ENCODE measurements around the gene LRATD1. TPM values are rescaled to one million over a fixed set of nuclear protein-coding genes. Genes with fewer than 3 reads are reported as not detected.

Gene LRATD1, protein sequence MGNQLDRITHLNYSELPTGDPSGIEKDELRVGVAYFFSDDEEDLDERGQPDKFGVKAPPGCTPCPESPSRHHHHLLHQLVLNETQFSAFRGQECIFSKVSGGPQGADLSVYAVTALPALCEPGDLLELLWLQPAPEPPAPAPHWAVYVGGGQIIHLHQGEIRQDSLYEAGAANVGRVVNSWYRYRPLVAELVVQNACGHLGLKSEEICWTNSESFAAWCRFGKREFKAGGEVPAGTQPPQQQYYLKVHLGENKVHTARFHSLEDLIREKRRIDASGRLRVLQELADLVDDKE
- total RNA-seq, result not detected
- not detected for polyA plus RNA-seq

DNA sequence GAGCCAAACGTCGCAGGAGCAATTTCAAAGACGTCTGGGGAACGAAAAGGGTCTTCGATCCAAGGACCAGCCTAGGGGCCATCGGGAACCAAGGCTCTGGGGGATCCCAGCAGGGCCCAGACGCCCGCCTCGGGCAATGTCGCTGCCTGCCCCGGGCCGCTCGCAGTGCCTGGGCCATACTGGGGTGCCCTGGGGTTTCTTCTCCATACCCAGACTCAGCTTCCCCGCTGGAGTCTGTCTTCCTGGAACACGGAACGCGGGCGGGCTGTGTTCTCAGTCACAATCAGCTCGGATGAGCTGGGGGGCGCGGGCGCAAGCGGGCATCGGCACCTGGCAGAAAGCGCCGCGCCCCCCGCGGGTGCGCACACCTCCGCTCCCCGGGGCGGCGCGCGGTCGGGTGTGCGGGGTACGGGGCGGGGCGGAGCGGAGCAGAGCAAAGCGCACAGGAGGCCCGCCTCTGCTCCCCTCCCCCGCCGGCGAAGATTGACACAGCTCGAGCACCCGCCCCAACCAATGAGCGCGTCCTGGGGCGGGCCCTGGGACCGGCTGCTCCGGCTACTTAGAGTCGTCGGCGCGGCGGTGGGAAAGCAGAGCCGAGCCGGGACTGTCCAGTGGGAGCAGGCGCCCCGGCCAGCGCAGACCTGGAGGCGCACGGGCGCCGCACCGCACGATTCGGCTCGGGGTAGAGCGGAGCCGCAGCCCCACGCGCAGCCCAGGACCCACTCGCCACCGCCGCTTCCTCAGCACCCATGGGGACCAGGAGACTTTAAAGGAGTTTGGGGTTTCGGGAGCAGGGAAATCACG is at the start of gene LRATD1:
Gene LRATD1 (plus strand): TSS at position 585 of the 804 bp plus-strand sequence. CDS start 1,263 bp downstream, outside the sequence.
- Mint-ChIP-seq H3K27me3 (peaks cover 30 to 33% of the 10 kb centered on the region in 2 donors), H3K4me1 (peaks cover 0 to 5% (median 2%) of the 10 kb centered on the region in 4 donors), H3K36me3 (no peaks in the 10 kb centered on the region), H3K27ac (no peak within 1 kb of the TSS), H3K4me3 (peak within 1 kb of the TSS in 1 of 8 donors; percentile 32), H3K9me3 (peaks cover 0 to 15% (median 2%) of the 10 kb centered on the region in 8 donors)
- H3K9me3 ChIP-seq (ENCODE audit: control insufficient read depth in 1 of 2, low read length in 2 of 2), result no peaks in the 10 kb centered on the region
- H3K4me1 ChIP-seq (ENCODE audit: insufficient read depth, low read length), result no peaks in the 10 kb centered on the region
- ChIA-PET CTCF (ENCODE audit: partially characterized antibody) (no interaction called here), POLR2A (ENCODE audit: partially characterized antibody) (no interaction called here)
- H3K27me3 ChIP-seq (ENCODE audit: insufficient read depth, low read length), result peaks cover 5% of the 10 kb centered on the region
- no peak within 1 kb of the TSS for H3K4me3 ChIP-seq (ENCODE audit: low read length in 2 of 2)
- no peak within 1 kb of the TSS for H3K27ac ChIP-seq (ENCODE audit: low read depth, low read length)
- intact Hi-C loops (cut with micrococcal nuclease), result no loop called here
- DNase-seq, result no peak
- H3K36me3 ChIP-seq (ENCODE audit: insufficient read depth, low read length), result no peaks in the 10 kb centered on the region

DNA sequence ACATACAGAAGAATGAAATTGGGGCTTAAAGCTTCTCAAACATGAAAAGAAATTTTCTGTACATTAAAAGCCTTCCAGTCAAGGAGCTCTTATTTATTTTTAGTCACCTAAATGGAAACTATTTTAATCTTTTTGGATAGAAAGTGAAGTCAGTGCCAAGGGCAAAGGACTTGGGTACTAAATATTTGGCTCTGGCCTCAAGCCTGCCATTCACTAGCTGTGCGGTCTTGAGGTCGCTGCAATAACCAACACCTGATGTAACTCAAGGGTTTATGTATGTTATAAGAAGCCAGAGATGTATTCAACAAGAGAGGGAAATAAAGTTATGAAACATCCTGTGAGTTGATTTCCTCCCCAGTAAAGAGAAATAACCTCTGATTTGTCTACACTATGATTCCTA is 49.5 kb upstream of the LRATD1 start:
- ChIA-PET CTCF (ENCODE audit: partially characterized antibody) (no interaction called here), POLR2A (ENCODE audit: partially characterized antibody) (no interaction called here)
- peaks cover 0 to 3% (median 0%) of the 10 kb centered on the region in 8 donors for H3K9me3 Mint-ChIP-seq
- Histone ChIP-seq H3K36me3 (ENCODE audit: insufficient read depth, low read length) (no peaks in the 10 kb centered on the region), H3K4me3 (ENCODE audit: low read length in 2 of 2) (no peak overlapping the region), H3K27ac (ENCODE audit: low read depth, low read length) (no peak overlapping the region), H3K9me3 (ENCODE audit: control insufficient read depth in 1 of 2, low read length in 2 of 2) (no peaks in the 10 kb centered on the region), H3K27me3 (ENCODE audit: insufficient read depth, low read length) (no peaks in the 10 kb centered on the region), H3K4me1 (ENCODE audit: insufficient read depth, low read length) (no peaks in the 10 kb centered on the region)
- H3K4me3 Mint-ChIP-seq, result no peak overlapping the region
- intact Hi-C loops (cut with micrococcal nuclease), result no loop called here
- H3K36me3 Mint-ChIP-seq, result no peaks in the 10 kb centered on the region
- no peak for DNase-seq
- H3K4me1 Mint-ChIP-seq, result no peaks in the 10 kb centered on the region
- H3K27ac Mint-ChIP-seq, result no peak overlapping the region
- H3K27me3 Mint-ChIP-seq, result peaks cover 0 to 1% of the 10 kb centered on the region in 2 donors

DNA sequence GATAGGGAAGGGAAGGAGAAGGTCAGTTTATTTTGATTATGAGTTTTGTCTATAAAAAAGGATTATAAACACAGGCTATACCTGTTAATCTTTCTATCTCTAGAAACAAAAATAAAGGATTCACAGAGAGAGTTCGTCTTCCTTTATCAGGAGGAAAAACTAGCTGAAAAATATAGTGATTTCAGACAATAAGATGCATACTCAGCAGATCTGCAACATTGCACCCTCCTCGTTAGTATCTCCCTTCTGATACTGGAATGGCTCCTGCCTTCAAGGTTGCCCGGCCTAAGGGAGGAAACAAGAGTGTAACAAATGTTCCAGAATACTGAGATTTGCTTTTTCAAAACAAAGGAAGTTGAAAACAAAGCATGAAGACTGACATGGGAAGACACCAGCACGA is 48.7 kb upstream of the LRATD1 start:
- no peaks in the 10 kb centered on the region for H3K4me1 Mint-ChIP-seq
- no peaks in the 10 kb centered on the region for H3K36me3 ChIP-seq (ENCODE audit: insufficient read depth, low read length)
- H3K4me3 ChIP-seq (ENCODE audit: low read length in 2 of 2), result no peak overlapping the region
- peaks cover 0 to 1% of the 10 kb centered on the region in 2 donors for H3K27me3 Mint-ChIP-seq
- ChIA-PET POLR2A (ENCODE audit: partially characterized antibody) (no interaction called here), CTCF (ENCODE audit: partially characterized antibody) (no interaction called here)
- no peaks in the 10 kb centered on the region for H3K4me1 ChIP-seq (ENCODE audit: insufficient read depth, low read length)
- H3K27ac ChIP-seq (ENCODE audit: low read depth, low read length), result no peak overlapping the region
- H3K9me3 Mint-ChIP-seq, result peaks cover 0 to 6% (median 0%) of the 10 kb centered on the region in 8 donors
- DNase-seq, result no peak
- no peaks in the 10 kb centered on the region for H3K27me3 ChIP-seq (ENCODE audit: insufficient read depth, low read length)
- H3K36me3 Mint-ChIP-seq, result no peaks in the 10 kb centered on the region
- no peak overlapping the region for H3K27ac Mint-ChIP-seq
- intact Hi-C loops (cut with micrococcal nuclease), result no loop called here
- H3K4me3 Mint-ChIP-seq, result no peak overlapping the region
- no peaks in the 10 kb centered on the region for H3K9me3 ChIP-seq (ENCODE audit: control insufficient read depth in 1 of 2, low read length in 2 of 2)

DNA sequence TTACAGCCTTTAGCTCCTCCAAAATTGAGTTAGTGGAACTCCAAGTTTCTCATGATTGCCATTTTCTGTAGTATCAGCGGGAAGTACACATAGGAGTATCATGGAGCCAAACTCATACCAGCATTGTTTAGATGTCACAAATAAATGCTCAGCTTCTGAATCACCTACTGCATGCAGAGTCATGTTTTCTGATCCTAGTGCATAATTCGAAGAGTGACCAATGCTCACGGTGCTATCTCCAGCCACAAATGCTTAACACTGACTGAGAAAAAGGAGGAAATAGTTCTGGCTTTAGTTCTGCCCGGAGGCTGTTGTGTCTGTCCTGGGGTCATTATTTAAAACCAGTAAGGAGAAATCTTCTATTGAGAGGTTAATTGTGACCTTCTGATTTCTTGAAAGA is 45.4 kb upstream of the LRATD1 start:
- no peaks in the 10 kb centered on the region for H3K36me3 ChIP-seq (ENCODE audit: insufficient read depth, low read length)
- Mint-ChIP-seq H3K27ac (no peak overlapping the region), H3K27me3 (peaks cover 0 to 1% of the 10 kb centered on the region in 2 donors), H3K4me3 (no peak overlapping the region), H3K4me1 (no peaks in the 10 kb centered on the region), H3K36me3 (no peaks in the 10 kb centered on the region), H3K9me3 (peaks cover 0 to 4% (median 1%) of the 10 kb centered on the region in 8 donors)
- H3K9me3 ChIP-seq (ENCODE audit: control insufficient read depth in 1 of 2, low read length in 2 of 2), result no peaks in the 10 kb centered on the region
- no peak overlapping the region for H3K4me3 ChIP-seq (ENCODE audit: low read length in 2 of 2)
- intact Hi-C loops (cut with micrococcal nuclease), result no loop called here
- no peaks in the 10 kb centered on the region for H3K4me1 ChIP-seq (ENCODE audit: insufficient read depth, low read length)
- no peak overlapping the region for H3K27ac ChIP-seq (ENCODE audit: low read depth, low read length)
- H3K27me3 ChIP-seq (ENCODE audit: insufficient read depth, low read length), result no peaks in the 10 kb centered on the region
- no peak for DNase-seq
- ChIA-PET CTCF (ENCODE audit: partially characterized antibody) (no interaction called here), POLR2A (ENCODE audit: partially characterized antibody) (no interaction called here)

DNA sequence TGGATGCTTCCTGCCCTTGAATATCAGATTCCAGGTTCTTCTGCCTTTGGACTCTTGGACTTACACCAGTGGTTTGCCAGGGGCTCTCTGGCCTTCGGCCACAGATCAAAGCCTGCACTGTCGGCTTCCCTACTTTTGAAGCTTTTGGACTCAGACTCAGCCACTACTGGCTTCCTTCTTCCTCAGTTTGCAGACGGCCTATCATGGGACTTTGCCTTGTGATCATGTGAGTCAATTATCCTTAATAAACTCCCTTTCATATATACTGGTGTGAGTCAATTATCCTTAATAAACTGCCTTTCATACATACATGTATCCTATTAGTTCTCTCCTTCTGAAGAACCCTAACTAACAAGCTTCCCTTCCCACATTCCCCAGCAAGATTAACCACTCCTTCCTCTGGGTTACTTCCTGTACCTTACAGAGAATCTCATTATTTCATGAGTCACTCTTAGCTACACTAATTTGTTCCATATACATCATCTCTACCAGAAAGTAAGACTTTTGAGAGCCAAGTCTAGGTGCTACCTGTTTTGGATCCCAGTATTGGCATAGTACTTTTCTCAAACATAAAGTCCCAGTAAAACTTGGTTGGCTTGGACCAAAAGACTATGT is 31.3 kb upstream of the LRATD1 start:
- Mint-ChIP-seq H3K4me3 (no peak overlapping the region), H3K4me1 (no peaks in the 10 kb centered on the region), H3K36me3 (no peaks in the 10 kb centered on the region), H3K27me3 (peaks cover 0 to 3% of the 10 kb centered on the region in 2 donors), H3K9me3 (peaks cover 0 to 6% (median 0%) of the 10 kb centered on the region in 8 donors), H3K27ac (no peak overlapping the region)
- ChIA-PET POLR2A (ENCODE audit: partially characterized antibody) (no interaction called here), CTCF (ENCODE audit: partially characterized antibody) (no interaction called here)
- DNase-seq, result no peak
- H3K4me1 ChIP-seq (ENCODE audit: insufficient read depth, low read length), result no peaks in the 10 kb centered on the region
- H3K4me3 ChIP-seq (ENCODE audit: low read length in 2 of 2), result no peak overlapping the region
- no peaks in the 10 kb centered on the region for H3K27me3 ChIP-seq (ENCODE audit: insufficient read depth, low read length)
- no peak overlapping the region for H3K27ac ChIP-seq (ENCODE audit: low read depth, low read length)
- intact Hi-C loops (cut with micrococcal nuclease), result no loop called here
- no peaks in the 10 kb centered on the region for H3K9me3 ChIP-seq (ENCODE audit: control insufficient read depth in 1 of 2, low read length in 2 of 2)
- no peaks in the 10 kb centered on the region for H3K36me3 ChIP-seq (ENCODE audit: insufficient read depth, low read length)

DNA sequence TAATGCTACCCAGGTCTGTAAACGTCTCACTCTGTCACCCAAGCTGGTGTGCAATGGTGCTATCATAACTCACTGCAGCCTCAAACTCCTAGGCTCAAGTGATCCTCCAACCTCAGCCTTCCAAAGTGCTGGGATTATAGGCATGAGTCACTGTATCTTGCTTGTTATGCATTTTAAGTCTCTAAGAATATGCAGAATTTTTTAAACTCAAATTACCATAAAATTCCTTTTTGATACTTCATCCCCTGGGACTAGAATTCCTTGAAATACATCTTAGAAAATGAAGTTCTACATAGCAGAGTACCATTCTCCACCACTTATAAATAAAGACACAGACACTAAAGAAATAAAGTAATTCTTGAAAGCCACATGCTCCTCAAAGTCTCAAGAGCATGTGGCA is 30.2 kb upstream of the LRATD1 start:
- H3K9me3 ChIP-seq (ENCODE audit: control insufficient read depth in 1 of 2, low read length in 2 of 2), result no peaks in the 10 kb centered on the region
- ChIA-PET CTCF (ENCODE audit: partially characterized antibody) (no interaction called here), POLR2A (ENCODE audit: partially characterized antibody) (no interaction called here)
- no peak overlapping the region for H3K27ac ChIP-seq (ENCODE audit: low read depth, low read length)
- H3K27me3 ChIP-seq (ENCODE audit: insufficient read depth, low read length), result no peaks in the 10 kb centered on the region
- no peak for DNase-seq
- Mint-ChIP-seq H3K36me3 (no peaks in the 10 kb centered on the region), H3K9me3 (peaks cover 0 to 5% (median 1%) of the 10 kb centered on the region in 8 donors), H3K27me3 (peaks cover 0 to 1% of the 10 kb centered on the region in 2 donors), H3K4me1 (no peaks in the 10 kb centered on the region), H3K27ac (no peak overlapping the region), H3K4me3 (no peak overlapping the region)
- intact Hi-C loops (cut with micrococcal nuclease), result no loop called here
- no peaks in the 10 kb centered on the region for H3K36me3 ChIP-seq (ENCODE audit: insufficient read depth, low read length)
- H3K4me1 ChIP-seq (ENCODE audit: insufficient read depth, low read length), result no peaks in the 10 kb centered on the region
- no peak overlapping the region for H3K4me3 ChIP-seq (ENCODE audit: low read length in 2 of 2)

DNA sequence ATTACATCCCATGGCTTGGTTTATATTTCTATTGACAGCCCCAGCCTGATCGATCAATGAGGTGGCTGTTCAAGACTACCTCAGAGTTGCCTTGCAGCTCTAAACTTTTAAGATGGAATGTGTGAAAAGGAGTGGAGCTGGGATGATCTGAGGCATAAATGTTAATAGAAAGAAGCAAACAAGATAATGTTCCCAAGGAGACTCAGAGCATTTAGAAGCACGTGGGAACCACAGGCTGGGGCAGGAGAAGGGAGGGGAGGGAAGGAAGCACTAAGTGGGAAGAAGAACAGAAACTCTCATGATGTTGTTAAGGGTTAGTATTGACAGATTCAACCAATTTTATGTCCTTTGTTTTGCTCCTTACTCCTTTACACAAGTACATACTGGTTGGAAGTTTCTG is 28.8 kb upstream of the LRATD1 start:
- ChIA-PET POLR2A (ENCODE audit: partially characterized antibody) (no interaction called here), CTCF (ENCODE audit: partially characterized antibody) (no interaction called here)
- no peaks in the 10 kb centered on the region for H3K4me1 ChIP-seq (ENCODE audit: insufficient read depth, low read length)
- no peaks in the 10 kb centered on the region for H3K4me1 Mint-ChIP-seq
- H3K27ac Mint-ChIP-seq, result no peak overlapping the region
- H3K4me3 Mint-ChIP-seq, result no peak overlapping the region
- H3K27ac ChIP-seq (ENCODE audit: low read depth, low read length), result no peak overlapping the region
- H3K36me3 ChIP-seq (ENCODE audit: insufficient read depth, low read length), result no peaks in the 10 kb centered on the region
- H3K27me3 Mint-ChIP-seq, result peaks cover 0 to 1% of the 10 kb centered on the region in 2 donors
- no peaks in the 10 kb centered on the region for H3K27me3 ChIP-seq (ENCODE audit: insufficient read depth, low read length)
- DNase-seq, result no peak
- intact Hi-C loops (cut with micrococcal nuclease), result no loop called here
- H3K9me3 ChIP-seq (ENCODE audit: control insufficient read depth in 1 of 2, low read length in 2 of 2), result no peaks in the 10 kb centered on the region
- H3K9me3 Mint-ChIP-seq, result peaks cover 0 to 5% (median 2%) of the 10 kb centered on the region in 8 donors
- no peak overlapping the region for H3K4me3 ChIP-seq (ENCODE audit: low read length in 2 of 2)
- no peaks in the 10 kb centered on the region for H3K36me3 Mint-ChIP-seq
